B cell (primary cell): ENCODE measurements around the gene PLXDC1.

Source experiments
- EZH2 ChIP-seq: IDR thresholded peaks from 2 replicates; pipeline ENCODE4 v1.6.1; 2012; ENCODE audit warnings: borderline replicate concordance, low read depth, mild to moderate bottlenecking, moderate library complexity, low read length; ENCODE audit not compliant: insufficient read depth, poor library complexity, severe bottlenecking
- TF ChIP-seq, protein P1 (sequence below): fragments of 200-600 bp; IDR thresholded peaks from one replicate; pipeline ENCODE4 v1.8.0; 2022; ENCODE audit warnings: antibody characterized with exemption, mild to moderate bottlenecking

DNA sequence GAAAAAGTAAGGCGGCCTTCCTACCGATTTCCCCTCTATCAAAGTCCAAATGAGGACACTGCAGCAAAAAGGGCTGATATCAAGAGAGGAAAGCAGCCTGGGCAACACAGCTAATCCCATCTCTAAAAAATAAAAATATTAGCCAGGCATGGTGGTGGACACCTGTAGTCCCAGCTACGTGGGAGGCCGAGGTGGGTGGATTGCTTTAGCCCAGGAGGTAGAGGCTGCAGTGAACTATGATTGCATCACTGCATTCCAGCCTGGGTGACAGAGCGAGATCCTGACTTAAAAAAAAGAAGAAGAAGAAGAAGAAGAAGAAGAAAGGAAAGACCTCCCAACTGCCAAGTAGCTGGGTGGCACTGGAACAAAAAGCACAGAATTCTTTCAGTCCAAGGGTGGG lies 31.6 kb upstream of the PLXDC1 start:
- TF ChIP-seq, protein P1, sequence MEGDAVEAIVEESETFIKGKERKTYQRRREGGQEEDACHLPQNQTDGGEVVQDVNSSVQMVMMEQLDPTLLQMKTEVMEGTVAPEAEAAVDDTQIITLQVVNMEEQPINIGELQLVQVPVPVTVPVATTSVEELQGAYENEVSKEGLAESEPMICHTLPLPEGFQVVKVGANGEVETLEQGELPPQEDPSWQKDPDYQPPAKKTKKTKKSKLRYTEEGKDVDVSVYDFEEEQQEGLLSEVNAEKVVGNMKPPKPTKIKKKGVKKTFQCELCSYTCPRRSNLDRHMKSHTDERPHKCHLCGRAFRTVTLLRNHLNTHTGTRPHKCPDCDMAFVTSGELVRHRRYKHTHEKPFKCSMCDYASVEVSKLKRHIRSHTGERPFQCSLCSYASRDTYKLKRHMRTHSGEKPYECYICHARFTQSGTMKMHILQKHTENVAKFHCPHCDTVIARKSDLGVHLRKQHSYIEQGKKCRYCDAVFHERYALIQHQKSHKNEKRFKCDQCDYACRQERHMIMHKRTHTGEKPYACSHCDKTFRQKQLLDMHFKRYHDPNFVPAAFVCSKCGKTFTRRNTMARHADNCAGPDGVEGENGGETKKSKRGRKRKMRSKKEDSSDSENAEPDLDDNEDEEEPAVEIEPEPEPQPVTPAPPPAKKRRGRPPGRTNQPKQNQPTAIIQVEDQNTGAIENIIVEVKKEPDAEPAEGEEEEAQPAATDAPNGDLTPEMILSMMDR, result no peak
- TF ChIP-seq EZH2, result no peak
